AG08396 (cell line): ENCODE data around the gene BCL2L11.

Experiments
- DNase-seq: peaks from one replicate; pipeline ENCODE4 v3.0.0; 2012; ENCODE audit warnings: low spot score, mixed read lengths

The BCL2L11 gene

DNA sequence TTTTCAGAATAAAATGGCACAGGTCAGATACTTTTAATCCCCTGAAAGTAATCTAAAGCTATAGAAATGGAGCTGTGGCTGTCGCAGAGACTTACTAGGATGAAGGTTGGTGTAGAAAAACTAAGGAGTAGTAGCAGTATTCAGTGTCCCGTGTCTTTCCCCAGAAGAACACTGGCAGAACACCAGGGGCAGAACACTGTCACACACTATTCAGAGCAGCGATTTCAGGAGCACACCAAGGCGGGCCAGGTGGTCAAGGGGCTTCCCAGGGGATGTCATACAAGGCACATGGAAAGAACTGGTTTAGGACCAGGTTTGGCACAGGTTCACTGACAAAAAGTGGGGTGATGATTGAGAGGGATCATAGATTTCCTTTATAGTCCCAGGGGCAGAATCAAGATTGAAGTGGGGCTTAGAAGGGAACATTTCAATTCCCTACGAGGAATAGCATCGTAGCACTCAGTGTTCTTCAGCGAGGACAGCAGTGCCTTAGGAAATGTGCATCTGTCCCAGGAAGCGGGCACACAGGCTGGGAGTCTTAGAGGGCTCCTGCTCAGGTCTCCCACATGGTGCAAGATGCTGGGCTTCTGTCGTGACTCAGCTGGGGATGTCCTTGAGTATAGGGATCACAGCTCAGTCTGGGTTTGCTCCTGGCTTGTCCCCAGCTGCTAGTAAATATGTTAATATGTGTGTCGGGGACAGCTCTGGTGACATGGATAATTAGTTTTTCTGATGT is 22.6 kb downstream of the BCL2L11 start:
- DNase-seq, result no peak

DNA sequence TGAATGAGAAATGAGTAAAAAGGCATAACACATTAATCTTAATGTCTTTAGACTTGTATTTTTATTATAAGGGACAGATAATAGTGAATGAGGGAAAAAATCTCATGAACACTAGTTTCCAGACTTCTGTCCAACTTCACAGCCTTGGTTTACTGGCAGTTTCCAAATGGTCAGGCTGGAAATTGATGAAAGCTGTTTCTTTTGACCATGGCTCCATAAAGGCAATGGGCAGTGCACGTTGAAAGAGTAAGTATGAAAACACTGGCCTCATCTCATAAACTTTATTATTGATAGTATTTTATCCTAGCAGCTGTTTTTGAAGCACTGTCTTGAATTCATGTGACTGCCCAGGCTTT is 23.1 kb downstream of the BCL2L11 start:
- DNase-seq, result no peak

DNA sequence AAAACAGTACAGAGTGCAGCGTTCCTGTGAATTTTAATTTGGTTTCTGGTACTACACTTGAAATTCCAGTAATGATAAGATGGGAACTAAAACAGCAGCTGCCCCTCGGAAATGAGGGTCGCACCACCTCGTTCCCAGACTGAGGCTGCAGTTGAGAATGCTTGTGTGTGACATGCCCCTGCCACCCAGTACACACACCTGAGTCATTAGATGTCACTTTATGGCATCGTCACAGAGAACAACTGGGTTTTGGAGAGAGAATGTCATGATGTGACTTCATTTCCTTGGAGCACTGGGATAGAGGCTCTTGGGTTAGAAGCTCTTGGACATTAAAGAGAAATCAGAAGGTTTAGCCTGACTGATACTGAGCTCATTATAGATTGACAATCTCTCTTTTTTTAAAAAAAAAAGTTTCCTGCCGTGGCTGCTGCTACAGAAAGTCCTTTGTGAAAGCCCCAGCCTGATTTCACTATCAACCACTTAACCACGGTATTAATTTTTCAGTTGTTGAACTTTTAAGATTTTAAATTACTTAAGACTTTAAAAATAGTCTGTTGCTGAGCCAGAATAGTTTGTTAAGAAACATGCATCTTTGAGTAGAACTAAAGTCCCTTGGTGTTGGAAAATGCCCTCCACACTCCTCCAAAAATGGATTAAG is 24.5 kb downstream of the BCL2L11 start:
- no peak for DNase-seq

DNA sequence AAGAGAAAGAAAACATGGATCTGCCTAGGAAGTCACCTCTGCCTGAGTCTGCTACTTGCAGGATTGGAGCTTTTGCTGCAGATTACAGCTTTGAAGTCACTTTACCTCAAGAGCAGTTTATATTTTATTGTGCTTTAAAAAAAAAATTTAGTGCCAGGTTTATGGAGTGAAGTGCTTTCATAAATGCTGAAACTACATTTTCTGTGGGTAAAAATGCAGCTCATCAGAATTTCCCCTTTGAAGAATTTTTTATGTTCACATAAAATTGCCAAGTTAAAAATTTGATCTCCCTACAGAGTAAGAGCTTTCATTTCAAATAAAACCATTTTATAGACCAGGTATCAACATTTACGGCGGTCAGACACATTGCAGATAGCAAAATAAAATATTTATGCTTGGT is 25.2 kb downstream of the BCL2L11 start:
- DNase-seq, result no peak

DNA sequence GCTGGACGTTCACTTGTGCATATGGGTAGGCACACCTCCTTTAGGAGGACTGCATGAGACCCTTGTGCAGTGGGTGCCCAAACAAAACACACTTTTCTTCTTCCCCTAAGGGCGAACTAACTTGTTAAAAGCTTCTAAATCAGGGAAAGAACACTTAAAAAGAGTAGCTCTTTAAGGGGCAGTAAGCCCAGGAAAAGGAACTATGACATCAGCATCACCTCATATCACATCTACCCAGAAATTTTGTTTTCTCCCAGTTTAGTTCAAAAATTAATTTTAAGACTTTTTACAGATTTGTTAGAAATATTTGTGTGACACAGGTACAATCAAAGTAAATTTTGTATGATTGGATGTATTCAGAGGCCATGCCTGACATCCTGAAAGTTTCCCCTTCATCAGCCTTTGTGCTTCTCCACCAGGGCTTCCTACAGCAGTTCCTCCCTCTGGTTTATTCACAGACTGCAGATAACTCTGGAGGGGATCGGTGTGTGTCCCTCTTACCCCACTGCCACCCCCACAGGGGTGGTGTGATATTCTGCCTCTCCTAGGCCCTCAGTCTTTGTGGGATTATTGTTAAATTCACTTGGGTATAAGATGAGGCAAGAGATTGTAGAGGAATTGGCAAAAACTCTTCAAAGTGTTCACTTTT is 27.6 kb downstream of the BCL2L11 start:
- no peak for DNase-seq

DNA sequence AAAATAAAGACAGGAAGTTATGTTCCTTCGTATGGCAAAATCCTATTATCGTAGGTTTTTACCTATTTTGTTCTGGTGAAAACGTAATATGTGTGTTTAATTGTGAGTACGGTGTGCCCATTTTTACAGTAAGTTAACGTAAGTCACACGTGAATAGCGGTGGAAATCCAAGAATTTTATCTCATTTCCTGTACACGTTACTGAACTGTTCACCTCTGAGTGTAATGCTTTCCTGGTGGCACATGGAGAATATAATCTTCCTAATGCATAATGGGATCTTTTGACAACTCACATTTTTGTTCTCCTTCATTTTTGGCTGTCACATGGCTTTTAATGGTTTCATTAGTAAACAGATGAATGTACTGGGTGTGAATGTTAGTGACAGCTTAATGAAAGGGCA is 28.2 kb downstream of the BCL2L11 start:
- no peak for DNase-seq

DNA sequence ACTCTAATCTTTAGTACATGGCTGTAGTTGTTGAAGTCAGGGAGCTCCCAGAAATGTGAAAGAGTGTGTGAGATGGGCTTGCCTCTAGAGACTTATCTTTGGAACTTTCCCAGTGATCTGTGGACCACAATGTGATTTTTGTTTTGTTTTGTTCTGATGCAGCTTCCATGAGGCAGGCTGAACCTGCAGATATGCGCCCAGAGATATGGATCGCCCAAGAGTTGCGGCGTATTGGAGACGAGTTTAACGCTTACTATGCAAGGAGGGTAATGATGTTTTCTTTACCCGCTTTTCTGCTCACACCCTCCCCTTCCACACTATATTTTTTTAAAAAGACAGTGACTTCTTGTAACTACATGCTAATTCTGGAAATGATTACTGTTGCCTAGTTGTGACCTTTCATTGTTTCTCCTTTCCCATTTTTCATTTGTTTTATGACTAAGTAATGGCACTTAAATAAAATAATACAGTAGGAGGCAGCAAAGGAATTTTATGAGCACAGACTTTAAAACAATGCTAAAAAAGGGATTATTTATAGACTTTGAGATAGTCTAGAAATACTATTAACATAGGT is 29.3 kb downstream of the BCL2L11 start:
- DNase-seq, result no peak

DNA sequence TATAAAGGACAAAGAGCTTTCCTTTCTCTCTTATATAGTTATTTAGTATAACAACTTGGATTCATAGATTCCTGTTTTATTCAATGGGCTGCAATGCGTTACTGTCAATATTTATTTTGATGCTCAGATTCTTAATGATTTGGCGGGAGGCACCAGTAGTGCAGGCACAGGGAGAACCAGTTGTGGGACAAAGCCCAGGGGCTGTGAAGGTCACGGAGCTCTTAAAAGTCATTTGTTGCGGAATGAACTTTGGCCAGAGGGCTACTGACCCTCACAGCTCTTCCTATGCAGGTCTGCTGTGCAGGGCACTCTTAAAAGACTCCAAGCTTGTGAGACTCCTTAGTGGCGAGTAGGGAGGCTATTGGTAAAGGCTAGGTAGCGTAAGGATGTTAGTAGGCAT is 34.0 kb downstream of the BCL2L11 start:
- no peak for DNase-seq

DNA sequence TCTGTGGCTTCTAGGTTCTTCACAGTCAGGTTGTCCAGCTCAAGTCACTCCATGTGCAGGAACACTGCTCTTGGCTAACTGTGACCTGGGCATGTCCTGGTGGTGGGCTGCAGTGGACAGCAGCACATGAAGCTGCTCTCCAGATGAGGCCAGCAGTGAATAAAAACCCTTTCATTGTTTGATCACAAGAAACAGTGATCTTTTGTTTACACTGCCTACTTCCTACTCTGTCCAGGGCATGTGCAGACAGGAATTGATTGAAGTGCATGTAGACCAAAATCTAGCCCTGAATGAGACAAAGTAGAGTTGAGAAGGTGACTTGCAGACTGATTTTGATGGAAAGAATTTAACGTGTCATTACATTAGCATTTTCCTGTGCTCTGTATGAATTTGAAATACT is 34.9 kb downstream of the BCL2L11 start:
- DNase-seq, result no peak

DNA sequence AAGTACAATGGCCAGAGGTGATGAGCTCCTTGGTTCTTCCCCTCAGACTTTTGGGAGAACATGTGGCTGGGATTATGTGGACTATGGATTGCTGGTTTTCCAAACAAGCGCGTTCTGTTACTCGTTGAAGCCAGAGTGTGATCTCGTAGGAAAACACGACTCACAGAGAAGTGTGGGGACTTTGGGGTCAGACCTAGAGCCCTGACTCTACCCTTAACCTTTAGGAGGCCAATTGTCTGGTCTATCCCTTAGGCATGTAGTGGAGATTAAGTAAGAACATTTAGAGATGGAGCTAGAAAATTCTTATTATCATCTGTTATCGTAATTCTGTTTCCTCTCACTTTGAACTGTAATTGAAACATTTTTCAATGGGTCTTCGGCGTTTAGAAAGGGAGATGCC is 35.8 kb downstream of the BCL2L11 start:
- DNase-seq, result no peak

DNA sequence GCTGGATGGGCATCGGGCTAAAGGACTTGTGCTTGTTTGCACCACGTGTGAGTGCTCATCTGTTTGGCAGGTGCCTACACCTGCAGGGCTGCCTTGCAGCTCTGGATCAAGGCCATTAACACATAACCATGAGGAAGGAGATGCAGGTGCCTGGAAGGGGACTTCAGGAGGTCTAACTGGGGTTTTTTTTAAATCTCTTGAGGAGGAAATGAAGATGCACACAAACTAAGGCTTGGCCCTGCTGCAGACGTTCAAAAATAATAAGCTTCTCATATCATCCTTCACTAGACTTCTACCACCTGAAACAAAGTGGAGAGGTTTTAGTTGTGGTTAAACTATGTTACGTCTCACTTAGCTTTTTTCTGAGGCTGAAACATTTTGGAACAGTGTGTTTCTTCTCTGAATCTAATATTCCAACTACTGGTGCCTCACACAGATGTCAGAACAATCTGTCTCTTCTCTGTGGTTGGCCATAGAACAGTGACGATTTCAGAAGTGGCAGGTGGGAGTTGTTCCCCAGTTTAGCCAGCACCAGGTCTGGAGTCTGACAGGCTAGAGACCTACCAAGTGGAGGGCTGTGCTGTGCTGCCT is 36.5 kb downstream of the BCL2L11 start:
- DNase-seq, result no peak

DNA sequence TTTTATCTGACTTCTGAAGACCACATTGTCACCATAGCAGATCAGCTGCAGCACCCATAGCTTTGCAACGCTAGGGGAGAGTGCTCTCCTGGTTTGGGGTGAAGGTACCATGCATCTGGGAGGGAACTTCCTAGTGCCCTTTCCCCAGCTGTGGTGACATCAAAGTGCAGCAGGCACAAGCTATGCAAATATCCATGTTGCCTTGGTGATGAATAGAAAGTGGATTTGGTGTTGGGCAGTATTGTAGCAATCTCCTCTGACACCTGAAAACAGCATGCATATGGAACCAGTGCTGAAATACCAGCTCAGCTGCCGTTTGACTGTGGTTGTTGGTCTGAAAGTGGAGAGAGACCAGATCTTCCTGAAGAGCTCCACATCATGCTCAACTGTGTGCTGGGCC is 37.1 kb downstream of the BCL2L11 start:
- DNase-seq, result no peak

DNA sequence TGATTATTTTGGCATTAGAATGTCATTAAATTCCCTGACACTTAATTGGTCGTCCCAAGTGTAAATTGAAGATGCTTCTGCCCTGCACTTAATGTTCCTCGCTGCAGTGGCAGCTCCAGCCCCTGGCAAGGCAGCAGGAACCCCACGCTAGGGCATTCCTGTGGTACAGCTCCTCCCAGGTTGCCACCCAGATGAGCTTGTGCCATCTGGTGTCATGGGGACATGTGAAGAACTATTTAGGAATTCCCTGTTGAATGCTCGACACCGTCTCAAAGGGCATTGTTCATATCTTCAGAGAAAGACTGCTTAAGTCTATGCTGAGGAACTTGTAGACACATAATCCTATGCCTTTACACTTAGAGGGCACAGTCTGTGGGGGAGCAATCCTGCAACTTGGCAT is 38.9 kb downstream of the BCL2L11 start:
- no peak for DNase-seq

DNA sequence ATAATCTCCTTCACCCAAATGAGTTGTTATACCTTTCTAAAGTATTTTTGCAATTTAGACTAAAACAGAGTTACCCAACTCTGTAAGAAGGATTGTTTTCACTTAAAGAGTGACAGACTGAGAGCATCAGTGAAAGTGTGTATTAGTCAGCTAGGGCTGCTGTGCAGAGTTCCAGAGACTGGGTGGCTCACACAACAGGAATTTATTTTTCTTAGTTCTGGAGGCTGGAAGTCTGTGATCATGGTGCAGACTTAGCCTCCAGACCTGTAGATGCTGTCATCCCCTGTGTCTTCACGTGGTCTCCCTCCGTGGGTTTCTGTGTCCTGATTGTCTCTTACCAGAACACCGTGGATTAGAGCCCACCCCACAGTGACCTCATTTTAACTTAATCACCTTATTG is 40.0 kb downstream of the BCL2L11 start:
- peak; percentile 81 for DNase-seq

DNA sequence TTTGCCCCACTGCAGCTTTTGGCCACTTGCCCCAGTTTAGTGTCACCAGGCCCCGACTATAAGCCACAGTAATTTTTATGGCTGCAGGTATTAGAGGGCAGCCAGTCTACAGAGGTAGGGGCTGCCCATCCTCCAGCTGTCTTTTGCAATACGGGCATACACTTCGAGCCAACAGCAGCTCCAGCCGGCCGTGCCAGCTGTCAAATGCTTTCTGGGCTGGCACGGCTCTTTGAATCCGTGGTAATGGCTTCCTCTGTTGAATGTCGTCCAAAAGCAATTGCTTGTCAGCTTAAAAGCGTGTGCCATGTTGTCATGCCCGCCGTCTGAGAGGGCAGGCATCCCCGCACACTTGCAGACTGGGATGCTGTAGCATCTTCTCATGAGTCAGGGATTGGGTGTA is 41.3 kb downstream of the BCL2L11 start:
- DNase-seq, result no peak

DNA sequence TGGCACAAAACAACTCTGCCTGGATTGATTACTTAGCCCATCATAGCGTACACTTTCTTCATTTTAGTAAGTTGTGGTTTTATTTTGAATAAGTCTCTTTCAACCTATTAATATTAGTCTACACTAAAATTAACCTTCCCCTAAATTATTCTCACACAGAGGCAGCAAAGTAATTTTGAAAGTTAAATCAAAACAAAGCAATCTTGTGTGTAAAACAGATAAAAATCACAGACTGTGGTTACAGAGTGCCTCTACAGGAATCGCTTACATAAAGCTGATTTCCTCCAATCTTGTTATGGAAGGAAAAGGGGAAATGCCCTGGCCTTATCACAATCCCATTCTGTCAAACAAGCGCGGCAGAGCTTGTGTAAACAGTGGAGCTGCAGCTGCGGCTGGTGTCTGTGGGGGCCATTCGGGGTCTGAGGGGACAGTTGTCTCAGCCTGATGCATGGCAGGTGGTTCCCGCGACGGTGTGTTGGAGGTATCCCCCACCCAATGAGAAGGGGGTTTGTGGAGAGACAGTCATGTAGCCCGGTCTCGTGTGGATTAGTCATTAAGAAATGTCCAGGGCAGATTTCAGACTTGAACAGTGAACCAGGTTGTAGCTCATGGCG is 42.1 kb downstream of the BCL2L11 start:
- no peak for DNase-seq

DNA sequence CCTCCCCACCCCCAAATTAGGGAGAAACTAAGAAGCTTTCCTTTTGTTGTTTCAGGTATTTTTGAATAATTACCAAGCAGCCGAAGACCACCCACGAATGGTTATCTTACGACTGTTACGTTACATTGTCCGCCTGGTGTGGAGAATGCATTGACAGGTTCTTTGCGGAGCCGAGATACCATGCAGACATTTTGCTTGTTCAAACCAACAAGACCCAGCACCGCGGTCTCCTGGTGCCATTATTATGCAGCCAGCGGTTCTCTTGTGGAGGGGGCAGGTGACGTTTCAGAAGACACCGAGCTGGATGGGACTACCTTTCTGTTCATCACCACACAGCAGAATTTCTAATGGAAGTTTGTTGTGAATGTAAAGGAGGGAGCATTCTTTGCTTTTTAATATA is 43.4 kb downstream of the BCL2L11 start:
- DNase-seq, result no peak

DNA sequence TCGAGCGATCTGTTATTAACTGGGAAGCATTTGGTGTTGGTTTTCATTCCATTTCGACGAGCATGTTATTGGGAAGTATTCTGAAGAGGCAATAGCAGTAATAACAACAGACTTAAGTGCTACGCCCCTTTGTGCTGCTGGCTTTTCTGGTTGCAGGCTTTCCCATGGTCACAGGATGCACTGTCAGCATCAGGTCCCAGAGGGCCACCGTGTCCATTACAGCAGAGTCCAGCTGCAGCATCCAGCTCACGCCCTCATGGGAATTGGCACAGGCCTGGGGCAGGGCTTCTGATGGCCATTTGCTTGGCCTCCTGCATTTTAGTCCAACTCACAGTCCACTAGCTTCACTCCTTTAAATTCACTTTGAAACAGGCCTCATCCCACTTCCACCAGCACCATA is 44.4 kb downstream of the BCL2L11 start:
- DNase-seq, result no peak

DNA sequence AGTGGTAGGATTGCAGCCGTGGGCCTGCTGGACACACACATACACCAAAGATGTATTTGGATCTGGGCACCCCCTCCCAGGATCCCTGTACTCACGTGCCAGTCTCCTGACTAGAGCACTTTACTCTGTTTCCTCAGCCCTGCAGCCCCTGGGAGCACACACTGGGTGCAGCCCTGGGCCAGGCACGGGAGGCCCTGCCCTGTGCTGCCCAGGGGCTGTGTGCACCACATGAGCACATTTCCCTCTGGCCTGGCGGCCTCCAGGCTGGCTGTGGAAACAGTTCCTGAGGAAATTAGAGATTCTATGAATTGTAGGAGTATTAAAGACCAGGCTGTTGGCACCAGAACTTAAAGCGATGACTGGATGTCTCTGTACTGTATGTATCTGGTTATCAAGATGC is 45.4 kb downstream of the BCL2L11 start:
- DNase-seq, result no peak

DNA sequence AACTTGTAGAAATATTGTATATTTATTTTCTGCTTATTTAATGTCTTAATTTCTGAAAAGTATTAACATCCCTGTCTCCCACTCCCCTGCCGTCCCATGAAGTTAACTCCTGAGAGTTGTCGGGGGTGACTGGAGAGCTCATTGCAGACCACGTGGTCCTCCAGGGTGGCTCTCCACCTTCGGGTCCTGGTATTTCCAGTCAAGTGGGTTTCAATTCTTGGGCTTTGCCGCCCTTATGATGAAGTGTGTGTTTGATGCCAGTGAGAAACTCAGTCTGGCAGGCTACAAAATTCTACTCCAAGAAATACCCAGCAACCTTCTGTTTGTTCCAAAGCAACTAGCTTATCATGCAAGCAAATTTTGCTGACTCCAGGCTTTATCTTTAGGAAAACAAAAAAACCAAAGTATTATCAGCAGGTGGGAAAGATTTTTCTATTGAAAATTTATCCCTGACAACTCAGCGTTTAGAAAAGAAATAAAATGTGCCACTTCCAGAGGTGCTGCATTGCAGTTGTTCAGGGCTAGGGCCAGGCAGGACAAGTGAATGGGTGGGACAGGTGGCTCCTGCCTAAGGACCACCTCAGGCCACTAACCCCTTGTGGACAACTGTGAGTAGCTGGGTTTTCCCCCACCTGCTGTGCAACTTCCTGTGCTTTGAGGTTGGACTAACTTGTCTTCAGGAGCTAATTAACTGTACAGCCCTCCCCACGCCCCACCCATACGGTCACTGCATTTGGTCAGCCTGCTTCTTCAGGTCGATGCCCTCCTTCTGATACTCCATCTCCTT is 46.6 kb downstream of the BCL2L11 start:
- DNase-seq, result no peak

DNA sequence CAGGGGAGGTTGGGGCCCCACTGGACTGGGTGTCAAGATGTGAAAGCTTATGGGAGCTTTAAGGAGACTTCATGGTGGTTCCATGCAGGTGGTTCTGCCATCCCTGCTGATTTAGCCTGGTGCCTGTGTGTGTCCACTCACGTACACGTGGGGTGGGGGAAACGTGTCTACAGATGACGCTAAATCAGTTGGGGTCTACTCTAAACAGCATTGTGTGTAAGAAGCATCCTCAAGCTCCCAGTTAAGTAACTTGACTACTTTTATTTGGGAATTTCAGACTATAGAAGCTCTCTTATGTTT is 47.1 kb downstream of the BCL2L11 start:
- no peak for DNase-seq
